Fibroblast of lung (primary cell): Measurements from ENCODE around the gene STK32C. TPM values are rescaled to one million over a fixed set of nuclear protein-coding genes. Genes with fewer than 3 reads are reported as not detected.
A peak's percentile ranks its signal among the peaks of the same experiment; 100 is the strongest.

Source experiments
- DNase-seq, 2 donors: peaks; one replicate each; pipeline versions ENCODE4 v3.0.0 to v3.0.0-alpha.2; 2010; ENCODE audit warnings: low read depth in 2 of 2
- H2AFZ ChIP-seq: 2 replicates; pipeline ENCODE4 v1.5.1; 2012; ENCODE audit warnings: low read length, control low read depth, inconsistent platforms
- H3K27ac ChIP-seq: 2 replicates; pipeline ENCODE4 v1.5.1; 2011; ENCODE audit warnings: low read length, control low read depth; ENCODE audit not compliant: insufficient read depth
- H3K27me3 ChIP-seq: 2 replicates; pipeline ENCODE4 v1.5.1; 2011; ENCODE audit warnings: mild to moderate bottlenecking, low read length; ENCODE audit not compliant: control insufficient read depth, insufficient read depth
- H3K36me3 ChIP-seq: 2 replicates; pipeline ENCODE4 v1.5.1; 2011; ENCODE audit warnings: low read length; ENCODE audit not compliant: control insufficient read depth, insufficient read depth
- H3K4me1 ChIP-seq: 2 replicates; pipeline ENCODE4 v1.5.1; 2011; ENCODE audit warnings: low read length; ENCODE audit not compliant: control insufficient read depth, insufficient read depth; ENCODE audit errors: extremely low read depth
- H3K4me2 ChIP-seq: 2 replicates; pipeline ENCODE4 v1.5.1; 2011; ENCODE audit warnings: low read length, control low read depth; ENCODE audit not compliant: insufficient read depth; ENCODE audit errors: extremely low read depth
- H3K4me3 ChIP-seq, 4 experiments: fragments of 200-600 bp in 1 of 4; sonication (generic) in 1 of 4; replicated peaks in 1 of 4; 2 replicates each; pipeline ENCODE4 v1.5.1; 2011 to 2016; ENCODE audit warnings: low read length in 4 of 4, low read depth in 3 of 4, mild to moderate bottlenecking in 3 of 4, control low read depth in 2 of 4, inconsistent platforms in 1 of 4, mixed read lengths in 1 of 4; ENCODE audit not compliant: insufficient read depth in 1 of 4; ENCODE audit errors: control extremely low read depth in 1 of 4
- H3K79me2 ChIP-seq: 2 replicates; pipeline ENCODE4 v1.5.1; 2012; ENCODE audit warnings: mild to moderate bottlenecking, low read length, inconsistent platforms; ENCODE audit not compliant: control insufficient read depth, insufficient read depth
- H3K9ac ChIP-seq: 2 replicates; pipeline ENCODE4 v1.5.1; 2011; ENCODE audit warnings: mild to moderate bottlenecking, low read length, control low read depth; ENCODE audit not compliant: insufficient read depth
- H3K9me3 ChIP-seq: 2 replicates; pipeline ENCODE4 v1.5.1; 2012; ENCODE audit warnings: low read depth, low read length; ENCODE audit not compliant: control insufficient read depth, insufficient read depth
- H4K20me1 ChIP-seq: 2 replicates; pipeline ENCODE4 v1.5.1; 2011; ENCODE audit warnings: low read length; ENCODE audit not compliant: control insufficient read depth, insufficient read depth; ENCODE audit errors: extremely low read depth
- CTCF ChIP-seq, 2 donors: IDR thresholded peaks in 1 of 2; conservative IDR thresholded peaks in 1 of 2; 1 replicate in 1 of 2; 2 replicates in 1 of 2; pipeline ENCODE4 v1.5.1; 2011 to 2012; ENCODE audit warnings: low read length in 2 of 2, control low read depth in 1 of 2, inconsistent platforms in 1 of 2, low read depth in 1 of 2, mild to moderate bottlenecking in 1 of 2
- EZH2 ChIP-seq: IDR thresholded peaks from 2 replicates; pipeline ENCODE4 v1.5.1; 2012; ENCODE audit warnings: low read length, control low read depth, mild to moderate bottlenecking; ENCODE audit errors: missing control alignments
- polyA plus RNA-seq, 2 donors: library from polyadenylated mRNA; depleted of rRNA in 1 of 2; stranded (reverse) in 1 of 2; unstranded in 1 of 2; fragments of >200 nt; gene quantifications; 2 replicates each; pipeline ENCODE4 v1.2.1, GENCODE V29; 2011 to 2012; ENCODE audit warnings: missing spikeins in 1 of 2
- total RNA-seq: library from RNA; depleted of rRNA; stranded (reverse); fragments of >200 nt; gene quantifications from 2 replicates; pipeline ENCODE4 v1.2.1, GENCODE V29; 2014

STK32C gene
- total and polyA plus RNA-seq, 2 donors (not counting 1 experiment from before 2014, with no cell fraction given), result 4.4 to 21.5 TPM

- Histone ChIP-seq H3K4me1 (no peaks in the 10 kb centered on the region), H3K9me3 (no peaks in the 10 kb centered on the region), H3K27ac (no peak overlapping the region), H3K4me2 (no peak overlapping the region), H4K20me1 (no peaks in the 10 kb centered on the region), H3K36me3 (no peaks in the 10 kb centered on the region), H3K4me3 (no peak overlapping the region), H2AFZ (no peak overlapping the region), H3K79me2 (no peaks in the 10 kb centered on the region), H3K9ac (no peak overlapping the region), H3K27me3 (no peaks in the 10 kb centered on the region)
- TF ChIP-seq CTCF (conservative IDR thresholded peaks at IDR 0.05 in 1 of 2, IDR thresholded peaks at IDR 0.05 in 1 of 2; ENCODE audit: low read depth in 1 of 2, low read length in 2 of 2) (no peak), EZH2 (no peak)
- DNase-seq, result no peak
Observed at GRCh38 chr10:132231656-132232022, 76.1 kb downstream of the STK32C start.

- H4K20me1 ChIP-seq, result no peaks in the 10 kb centered on the region
- H3K4me2 ChIP-seq, result no peak overlapping the region
- no peak overlapping the region for H3K27ac ChIP-seq
- no peak overlapping the region for H3K9ac ChIP-seq
- H3K27me3 ChIP-seq, result no peaks in the 10 kb centered on the region
- TF ChIP-seq EZH2 (no peak), CTCF (conservative IDR thresholded peaks at IDR 0.05 in 1 of 2, IDR thresholded peaks at IDR 0.05 in 1 of 2; ENCODE audit: low read depth in 1 of 2, low read length in 2 of 2) (no peak)
- no peaks in the 10 kb centered on the region for H3K36me3 ChIP-seq
- no peak for DNase-seq
- no peaks in the 10 kb centered on the region for H3K79me2 ChIP-seq
- no peaks in the 10 kb centered on the region for H3K4me1 ChIP-seq
- H3K9me3 ChIP-seq, result no peaks in the 10 kb centered on the region
- no peak overlapping the region for H3K4me3 ChIP-seq
- no peak overlapping the region for H2AFZ ChIP-seq
Observed at GRCh38 chr10:132230557-132231210, 77.1 kb downstream of the STK32C start.

DNA sequence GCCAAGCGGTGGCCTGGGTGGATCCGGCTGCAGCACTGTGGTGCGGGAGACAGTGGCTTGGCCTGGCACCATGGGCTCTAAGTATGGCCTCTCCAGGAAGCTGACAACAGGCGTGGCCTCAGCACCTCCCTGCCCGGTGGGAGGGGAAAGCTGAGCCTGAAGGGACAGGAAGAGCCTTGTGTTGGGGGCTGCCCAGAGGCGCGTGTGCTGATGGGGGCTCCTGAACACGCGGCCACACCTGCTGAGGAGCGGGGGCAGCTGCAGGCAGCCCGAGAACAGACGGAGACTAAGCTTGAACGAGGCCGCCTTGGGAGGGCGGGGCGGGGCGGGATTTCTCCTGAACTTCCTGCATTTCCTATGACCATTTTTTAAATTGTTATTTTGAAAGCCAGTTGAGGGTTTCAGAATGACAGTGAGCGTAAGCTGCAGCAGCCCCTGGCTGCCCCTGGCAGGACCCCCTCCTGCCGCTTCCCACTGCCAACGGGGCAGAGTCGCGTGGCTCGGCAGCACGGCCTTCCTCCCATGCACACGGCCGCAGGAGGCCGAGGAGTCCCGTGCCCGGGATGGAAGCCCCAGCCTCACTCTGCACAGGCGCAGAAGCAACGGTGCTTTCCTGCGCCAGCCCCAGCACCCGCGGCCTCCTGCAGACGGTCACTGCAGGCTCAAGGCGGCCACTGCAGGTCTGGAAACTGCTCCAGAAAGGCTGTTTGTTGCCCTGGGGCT lies 77.8 kb downstream of the STK32C start:
- no peak for TF ChIP-seq EZH2
- TF ChIP-seq CTCF (conservative IDR thresholded peaks at IDR 0.05 in 1 of 2, IDR thresholded peaks at IDR 0.05 in 1 of 2; ENCODE audit: low read depth in 1 of 2, low read length in 2 of 2), result no peak
- H3K27ac ChIP-seq, result no peak overlapping the region
- no peak overlapping the region for H3K4me3 ChIP-seq

More for the DNA sequence above, 77.8 kb downstream of the STK32C start:
- H3K4me1 ChIP-seq, result no peaks in the 10 kb centered on the region
- no peak overlapping the region for H3K4me2 ChIP-seq
- H3K36me3 ChIP-seq, result no peaks in the 10 kb centered on the region
- H3K9ac ChIP-seq, result no peak overlapping the region
- H4K20me1 ChIP-seq, result no peaks in the 10 kb centered on the region
- H3K9me3 ChIP-seq, result no peaks in the 10 kb centered on the region
- H3K27me3 ChIP-seq, result no peaks in the 10 kb centered on the region
- peak; percentile 9 to 12 for DNase-seq
- no peaks in the 10 kb centered on the region for H3K79me2 ChIP-seq
- no peak overlapping the region for H2AFZ ChIP-seq
